Thyroid gland (tissue), 4 donors: ENCODE data around the gene GARNL3. TPM values are rescaled to one million over a fixed set of nuclear protein-coding genes. Genes with fewer than 3 reads are reported as not detected.

Source experiments
- DNase-seq, 2 donors: peaks; one replicate each; pipeline ENCODE4 v3.0.0-alpha.2; 2019
- H3K27ac ChIP-seq, 3 donors: fragments of 200-600 bp; sonication (generic); 1 replicate in 2 of 3; 2 replicates in 1 of 3; pipeline ENCODE4 v1.5.1; 2016 to 2019; ENCODE audit warnings: mild to moderate bottlenecking in 1 of 3, moderate library complexity in 1 of 3
- H3K27me3 ChIP-seq: fragments of 200-600 bp; sonication (generic); one replicate; pipeline ENCODE4 v1.5.1; 2019
- H3K36me3 ChIP-seq, 2 donors: fragments of 200-600 bp; sonication (generic); one replicate each; pipeline ENCODE4 v1.5.1; 2016 to 2019
- H3K4me1 ChIP-seq, 2 donors: fragments of 200-600 bp; sonication (generic); one replicate each; pipeline ENCODE4 v1.5.1; 2017 to 2019
- H3K4me3 ChIP-seq, 3 donors: fragments of 200-600 bp; sonication (generic); replicated peaks in 1 of 3; 1 replicate in 2 of 3; 2 replicates in 1 of 3; pipeline ENCODE4 v1.5.1; 2016; ENCODE audit warnings: mild to moderate bottlenecking in 1 of 3
- H3K9me3 ChIP-seq: fragments of 200-600 bp; sonication (generic); one replicate; pipeline ENCODE4 v1.5.1; 2017
- CTCF ChIP-seq, 6 experiments: fragments of 200-600 bp in 3 of 6; fragments of 450-650 bp in 3 of 6; sonication (generic) in 3 of 6; IDR thresholded peaks; one replicate each; pipeline ENCODE4 v1.5.1; 2016 to 2019; ENCODE audit warnings: antibody characterized with exemption in 6 of 6, mild to moderate bottlenecking in 2 of 6, inconsistent platforms in 1 of 6, moderate library complexity in 1 of 6
- POLR2A ChIP-seq, 2 donors: fragments of 450-650 bp; IDR thresholded peaks; one replicate each; pipeline ENCODE4 v1.6.1; 2017; ENCODE audit warnings: antibody characterized with exemption in 2 of 2, mild to moderate bottlenecking in 2 of 2, moderate library complexity in 1 of 2
- WGBS, 2 donors: methylation state at CpG; one replicate each; pipeline ENCODE4 v1.1.5; 2017; 5-methylcytosine and 5-hydroxymethylcytosine counted together
- intact Hi-C: fragments of 100-400 bp; cut with DNase I; formaldehyde crosslinking; loops from one replicate; pipeline ENCODE4 v1.15.1; 2023
- total RNA-seq, 4 donors: library from RNA; depleted of rRNA; stranded (reverse); fragments of >200 nt; gene quantifications; one replicate each; pipeline ENCODE4 v1.2.3, GENCODE V29; 2016

The GARNL3 gene
- total RNA-seq, 4 donors from 2014 or later = 14.6 to 49.1 (median 20.1) TPM

GRCh38 chr9:127323393-127323792 lies 58.8 kb downstream of the GARNL3 start:
- Histone ChIP-seq H3K27ac (no peak overlapping the region), H3K4me1 (peaks cover 9 to 10% of the 10 kb centered on the region in 2 donors), H3K27me3 (no peaks in the 10 kb centered on the region), H3K4me3 (no peak overlapping the region), H3K9me3 (no peaks in the 10 kb centered on the region), H3K36me3 (no peaks in the 10 kb centered on the region)
- WGBS, 2 donors = 85 to 92% methylated on average over 5 of the region's 5 CpGs
- DNase-seq = no peak
- intact Hi-C loops = no loop called here
- TF ChIP-seq POLR2A (IDR thresholded peaks at IDR 0.05) = no peak
- TF ChIP-seq CTCF (IDR thresholded peaks at IDR 0.05) = no peak

GRCh38 chr9:127330501-127330900 lies 65.9 kb downstream of the GARNL3 start:
- Histone ChIP-seq H3K9me3 (no peaks in the 10 kb centered on the region), H3K36me3 (no peaks in the 10 kb centered on the region), H3K27ac (no peak overlapping the region), H3K4me1 (peaks cover 0 to 9% of the 10 kb centered on the region in 2 donors), H3K27me3 (no peaks in the 10 kb centered on the region), H3K4me3 (no peak overlapping the region)
- no peak for TF ChIP-seq CTCF (IDR thresholded peaks at IDR 0.05)
- TF ChIP-seq POLR2A (IDR thresholded peaks at IDR 0.05) = no peak
- 79 to 80% methylated on average over 5 of the region's 5 CpGs for WGBS, 2 donors
- DNase-seq = no peak
- intact Hi-C loops = no loop called here

- no peak for DNase-seq
- 76 to 79% methylated on average over 5 of the region's 5 CpGs for whole genome bisulfite sequencing, 2 donors
- Histone ChIP-seq H3K4me1 (peaks cover 8 to 30% of the 10 kb centered on the region in 2 donors), H3K36me3 (no peaks in the 10 kb centered on the region), H3K27me3 (no peaks in the 10 kb centered on the region), H3K4me3 (no peak overlapping the region), H3K27ac (peak overlapping the region; percentile 18 to 46 (median 41)), H3K9me3 (no peaks in the 10 kb centered on the region)
- TF ChIP-seq CTCF (IDR thresholded peaks at IDR 0.05) = no peak
- TF ChIP-seq POLR2A (IDR thresholded peaks at IDR 0.05) = no peak
- intact Hi-C loops = no loop called here
These were observed 68.9 kb downstream of the GARNL3 start for GRCh38 chr9:127333221-127334064.

- H3K27ac ChIP-seq = peak overlapping the region in 1 of 3 donors; percentile 73
- H3K9me3 ChIP-seq = no peaks in the 10 kb centered on the region
- H3K4me3 ChIP-seq = no peak overlapping the region
- H3K4me1 ChIP-seq = peaks cover 8 to 30% of the 10 kb centered on the region in 2 donors
- intact Hi-C loops = no loop called here
- no peaks in the 10 kb centered on the region for H3K36me3 ChIP-seq
- H3K27me3 ChIP-seq = no peaks in the 10 kb centered on the region
- WGBS, 2 donors = 67 to 82% methylated on average over 2 of the region's 2 CpGs
- TF ChIP-seq CTCF (IDR thresholded peaks at IDR 0.05) (no peak), POLR2A (IDR thresholded peaks at IDR 0.05) (no peak)
- no peak for DNase-seq
These were observed 70.2 kb downstream of the GARNL3 start for GRCh38 chr9:127334725-127335124.

GRCh38 chr9:127336086-127336485 lies 71.5 kb downstream of the GARNL3 start:
- no peak for DNase-seq
- Histone ChIP-seq H3K4me1 (peaks cover 16 to 41% of the 10 kb centered on the region in 2 donors), H3K27ac (peak overlapping the region; percentile 29 to 73 (median 64)), H3K9me3 (no peaks in the 10 kb centered on the region), H3K27me3 (no peaks in the 10 kb centered on the region), H3K4me3 (no peak overlapping the region), H3K36me3 (no peaks in the 10 kb centered on the region)
- TF ChIP-seq POLR2A (IDR thresholded peaks at IDR 0.05) (no peak), CTCF (IDR thresholded peaks at IDR 0.05) (no peak)
- 90 to 94% methylated on average over 5 of the region's 5 CpGs for WGBS, 2 donors
- intact Hi-C loops = no loop called here
